HG02970 (cell line): Measurements from ENCODE around the gene WASF1.
"Not testable (repeated sequence)": the region's sequence is repeated elsewhere in the genome, so short reads cannot be mapped to it uniquely, and the experiment has no call there.

Experiments used
- ATAC-seq: cut with Tn5 transposase; IDR thresholded peaks from one replicate; pipeline ENCODE4 v1.9.1; 2021; ENCODE audit warnings: mild to moderate bottlenecking, moderate library complexity, moderate number of reproducible peaks; ENCODE audit not compliant: unreplicated experiment, low FRiP score

WASF1 gene

DNA sequence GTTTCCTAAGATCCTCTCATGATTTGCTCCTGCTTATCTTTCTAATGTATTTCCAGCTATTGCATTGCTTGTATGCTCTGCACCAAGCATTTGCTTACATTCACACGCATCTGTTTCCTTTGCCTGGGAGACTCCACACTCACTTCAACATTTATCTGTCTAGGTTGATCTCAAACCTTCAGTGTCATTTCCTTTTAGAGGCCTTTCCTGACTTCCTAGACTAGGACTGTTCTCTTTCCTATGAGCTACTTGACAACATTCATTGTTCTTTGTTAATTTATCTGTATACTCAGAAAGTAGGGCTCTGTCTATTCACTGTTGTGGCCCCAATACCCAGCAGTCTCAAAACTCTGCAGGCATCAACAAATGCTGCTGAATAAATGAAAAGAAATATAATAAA lies 84.4 kb downstream of the WASF1 start:
- ATAC-seq = no peak

DNA sequence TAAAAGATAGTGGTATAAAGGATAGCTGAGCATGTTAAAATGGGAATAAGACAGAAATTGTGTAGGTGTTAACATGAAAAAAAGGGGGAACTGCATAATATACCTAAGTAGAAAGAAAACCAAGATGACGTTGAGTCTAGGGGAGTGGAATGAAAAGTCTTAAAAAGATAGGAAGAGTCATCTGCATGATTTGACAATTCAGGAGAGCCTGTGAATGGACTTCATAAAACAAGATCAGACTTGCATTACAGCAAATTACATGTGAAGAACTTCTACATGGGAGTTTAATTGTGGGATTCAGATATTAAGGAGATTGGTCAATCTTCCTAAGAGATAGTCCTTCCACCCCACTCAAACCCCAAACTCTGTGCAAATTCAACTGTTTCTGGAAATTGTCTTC lies 85.5 kb downstream of the WASF1 start:
- ATAC-seq = no peak

DNA sequence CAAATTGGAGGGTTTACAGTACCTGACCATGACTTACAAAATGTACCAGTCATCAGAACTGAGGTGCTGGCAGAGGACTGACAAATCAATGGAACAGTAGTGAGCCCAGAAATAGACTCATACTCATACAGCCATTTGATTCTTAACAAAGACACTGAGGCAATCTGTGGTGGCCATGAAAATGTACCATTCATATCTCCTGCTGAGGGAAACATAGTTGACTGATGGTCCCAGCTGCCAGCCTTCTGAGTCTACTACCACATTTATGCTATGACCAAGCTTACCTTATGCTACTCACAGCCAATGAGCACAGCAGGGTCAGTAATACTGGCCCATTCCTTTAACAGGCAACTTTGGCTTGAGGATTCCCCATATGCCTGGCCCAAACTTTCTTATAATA lies 88.6 kb downstream of the WASF1 start:
- ATAC-seq = no peak

DNA sequence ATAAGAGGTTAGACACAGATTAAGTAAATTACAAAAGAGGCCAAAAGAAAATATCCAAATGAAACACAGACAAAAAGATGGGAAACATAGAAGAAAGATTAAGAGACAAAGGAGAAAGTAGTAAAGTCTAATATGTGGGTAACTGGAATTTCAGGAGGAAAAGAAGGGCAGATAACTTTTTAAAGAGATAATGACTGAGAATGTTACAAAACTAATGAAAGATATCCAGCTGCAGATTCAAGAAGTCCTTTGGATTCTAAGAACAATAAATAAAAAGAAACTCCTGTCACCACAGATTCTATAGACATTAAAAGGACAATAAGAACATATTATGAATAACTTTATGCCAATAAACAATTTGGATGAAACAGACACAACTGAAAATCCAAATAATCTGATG lies 90.1 kb downstream of the WASF1 start:
- ATAC-seq = no peak

DNA sequence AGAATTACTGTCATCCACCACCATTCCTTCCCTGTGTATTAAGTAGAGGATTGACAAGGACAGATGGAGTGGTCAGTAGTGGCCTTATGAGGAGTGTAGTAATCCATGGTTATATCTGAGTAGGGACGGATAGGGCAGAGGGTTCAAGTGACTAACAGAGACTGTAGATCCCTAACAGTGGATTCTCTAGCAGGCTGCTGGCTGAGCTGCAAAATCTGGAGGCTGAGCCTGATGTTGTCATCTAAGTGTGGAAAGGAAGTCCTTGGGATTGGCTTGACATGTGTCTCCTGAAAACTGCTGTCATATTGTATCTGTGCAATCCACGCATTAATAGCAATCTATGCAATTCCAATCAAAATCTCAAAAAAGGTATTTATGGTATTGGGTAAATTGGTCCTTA lies 94.2 kb downstream of the WASF1 start:
- no peak for ATAC-seq

DNA sequence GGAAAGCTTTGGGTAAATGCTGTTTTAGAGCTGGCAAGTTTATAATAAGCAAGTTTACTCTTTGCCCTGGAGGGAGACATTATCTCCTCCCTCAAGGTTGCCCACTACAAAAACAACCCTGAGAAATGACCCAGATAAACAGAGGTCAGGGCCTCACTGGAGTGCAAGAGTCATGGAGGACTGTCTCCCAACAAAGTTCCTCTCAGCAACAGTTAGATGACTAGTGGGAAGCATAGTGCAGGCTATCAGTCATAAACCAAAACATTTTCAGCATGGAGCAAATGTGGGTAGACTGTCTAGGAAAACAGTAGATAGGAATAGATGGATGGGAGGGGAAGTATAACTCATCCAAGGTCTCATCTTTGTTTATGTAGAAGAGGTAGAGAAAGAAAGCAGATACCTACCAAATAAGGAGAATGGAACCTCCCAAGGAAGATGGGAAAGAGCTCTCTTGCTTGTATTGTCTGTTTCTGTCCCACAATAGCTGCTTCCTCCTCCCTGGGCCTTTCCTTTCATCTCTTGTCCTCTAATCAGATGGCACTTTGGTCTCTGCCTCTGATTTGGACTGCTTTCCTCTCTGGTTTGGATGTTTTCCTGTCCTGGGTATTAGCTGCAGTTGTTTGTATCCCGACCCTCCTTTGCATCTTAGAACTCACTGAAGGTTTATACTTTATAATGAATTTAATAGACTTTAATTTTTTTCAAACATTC lies 95.4 kb downstream of the WASF1 start:
- ATAC-seq = no peak

DNA sequence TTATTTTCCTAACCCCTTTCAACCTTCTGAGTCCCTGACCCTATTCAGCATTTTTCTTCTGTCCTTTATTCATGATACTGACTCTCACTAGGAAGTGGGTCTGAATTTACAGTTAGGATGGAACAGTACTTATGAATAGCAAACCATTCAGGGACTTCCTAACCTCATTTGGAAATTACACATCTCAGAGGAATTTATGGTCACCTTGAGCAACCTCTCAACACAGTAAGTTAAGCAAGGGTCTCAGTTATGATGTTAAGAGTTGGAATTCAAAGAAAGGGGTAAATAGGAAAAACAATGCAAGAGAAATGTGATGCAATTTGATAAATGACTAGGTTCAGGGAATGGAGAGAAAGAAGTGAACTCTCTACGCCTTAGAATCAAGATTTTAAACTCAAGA lies 104.1 kb downstream of the WASF1 start:
- no peak for ATAC-seq

DNA sequence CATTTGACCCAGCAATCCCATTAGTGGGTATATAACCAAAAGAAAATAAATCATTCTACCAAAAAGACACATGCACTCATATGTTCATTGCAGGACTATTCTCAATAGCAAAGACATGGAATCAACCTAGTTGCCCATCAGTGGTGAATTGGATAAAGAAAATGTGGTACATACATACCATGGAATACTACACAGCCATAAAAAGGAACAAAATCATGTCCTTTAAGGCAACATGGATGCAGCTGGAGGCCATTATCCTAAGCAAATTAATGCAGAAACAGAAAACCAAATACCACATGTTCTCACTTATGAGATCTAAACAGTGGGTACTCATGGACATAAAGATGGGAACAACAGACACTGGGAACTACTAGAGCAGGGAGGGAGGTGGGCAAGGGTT lies 106.0 kb downstream of the WASF1 start:
- not testable (repeated sequence) for ATAC-seq

DNA sequence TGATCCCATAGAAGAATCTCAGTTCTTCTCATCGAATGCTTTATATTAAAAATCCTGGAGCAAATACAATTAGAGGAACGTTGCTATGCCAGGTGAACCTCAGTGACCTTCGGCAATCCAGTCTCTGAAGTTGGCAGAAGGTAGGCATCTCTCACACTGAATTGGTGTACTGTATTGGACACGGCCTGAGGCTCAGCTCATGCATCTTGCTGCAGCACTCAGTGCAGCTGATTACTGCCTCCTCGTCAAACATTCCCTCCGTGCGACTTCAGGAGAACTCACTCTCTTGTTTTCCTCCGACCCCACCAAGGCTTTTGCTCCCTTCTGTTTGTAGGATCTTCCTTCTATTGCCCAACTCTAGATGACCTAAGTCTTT lies 110.9 kb downstream of the WASF1 start:
- no peak for ATAC-seq

DNA sequence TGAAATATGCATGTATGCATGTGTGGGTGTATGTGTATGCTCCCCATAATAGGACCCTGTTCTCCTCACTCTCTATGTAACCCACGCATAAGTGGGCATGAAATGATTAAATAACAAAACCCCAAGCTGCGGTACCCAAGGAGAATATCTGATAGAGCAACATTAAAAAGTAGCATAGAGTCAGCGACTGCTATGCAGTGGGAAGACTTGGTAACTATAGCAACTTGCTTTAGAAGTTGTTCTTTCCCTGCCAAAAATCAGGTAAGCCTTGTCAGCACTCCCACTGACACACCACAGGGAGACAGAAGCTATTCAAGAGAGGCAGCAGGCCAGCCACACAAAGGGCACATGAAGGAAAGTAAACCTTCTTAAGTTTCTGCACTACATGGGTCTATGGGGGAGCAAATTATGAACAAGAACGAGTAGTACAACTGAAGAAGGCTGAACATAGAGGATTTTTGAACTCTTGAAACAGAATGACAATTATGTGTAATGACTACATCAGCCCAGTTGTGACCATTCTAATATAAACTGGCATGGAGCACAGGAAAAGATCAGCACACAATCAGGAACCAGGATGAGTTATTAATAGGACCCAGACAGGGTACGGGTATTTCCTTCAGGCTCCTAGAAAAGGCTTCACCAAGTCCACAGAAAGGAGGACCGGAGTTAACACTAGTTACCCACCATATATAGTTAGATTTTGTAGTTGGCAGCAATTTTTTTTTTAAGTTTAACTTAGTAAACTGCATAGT lies 111.5 kb downstream of the WASF1 start:
- no peak for ATAC-seq

DNA sequence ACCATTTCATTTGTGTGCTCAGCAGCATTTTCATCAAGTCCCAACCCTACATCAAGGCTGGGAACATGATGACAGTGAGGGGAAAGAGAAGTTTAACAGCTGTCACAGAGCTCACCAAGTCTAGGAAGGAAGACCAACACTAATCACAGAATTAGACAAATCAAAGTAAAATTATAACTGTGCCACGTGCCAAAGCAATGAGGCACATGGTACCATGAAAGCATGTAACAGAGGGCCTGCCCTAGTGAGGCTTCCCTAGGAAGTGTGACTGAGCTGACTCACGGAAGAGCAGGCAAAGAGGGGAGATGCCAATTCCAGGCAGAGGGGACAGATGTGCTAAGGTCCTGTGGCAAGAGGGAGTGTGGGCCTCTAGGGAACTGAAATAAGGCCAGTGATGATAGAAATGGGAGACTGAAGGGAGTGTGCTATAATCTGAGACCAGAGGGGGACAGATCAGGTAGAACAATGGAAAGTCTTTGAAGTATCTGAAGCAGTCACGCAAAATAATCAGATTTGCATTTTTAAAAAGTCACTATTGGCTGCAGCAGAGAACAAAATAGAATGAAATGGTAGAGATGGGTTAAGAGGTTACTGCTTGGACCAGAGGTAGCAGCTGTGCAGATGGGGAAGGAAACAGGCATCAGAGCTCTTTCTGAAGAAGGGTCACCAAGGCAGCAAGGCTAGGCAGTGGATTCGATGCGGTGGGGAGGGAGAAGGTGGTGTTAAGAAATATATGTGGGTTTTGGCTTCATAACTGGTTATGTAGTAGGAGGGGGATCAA lies 114.5 kb downstream of the WASF1 start:
- no peak for ATAC-seq

DNA sequence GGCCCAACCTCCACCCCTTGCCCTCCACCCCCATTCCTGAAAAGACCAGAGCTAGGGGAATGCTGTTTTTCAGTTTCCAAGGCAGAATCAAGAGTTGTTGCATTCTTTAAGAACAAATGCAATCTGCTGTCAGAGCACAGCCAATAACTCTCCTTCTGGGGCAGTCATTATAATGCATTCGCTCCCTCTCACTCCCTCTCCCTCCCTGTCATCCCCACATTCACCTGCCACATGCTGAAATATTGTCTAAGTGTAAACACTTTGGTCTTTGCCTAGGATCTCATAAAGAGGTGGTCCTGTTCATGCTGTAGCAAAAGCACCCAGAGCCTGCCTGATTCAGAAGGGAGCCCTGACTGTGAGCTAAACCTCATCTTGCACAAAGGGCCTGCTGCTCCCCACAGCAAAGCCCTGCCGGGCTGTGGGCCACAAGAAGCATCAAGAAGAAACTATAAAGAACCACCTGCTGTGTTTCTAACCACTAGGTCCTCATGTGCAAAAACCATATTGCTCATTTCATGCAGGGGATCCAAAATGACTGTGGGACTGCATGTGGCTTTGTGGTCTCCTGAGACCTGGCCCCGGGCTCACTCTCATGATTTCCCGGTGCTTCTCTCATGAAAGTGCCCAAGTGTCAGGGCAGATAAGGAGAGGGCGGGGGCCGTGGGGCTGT lies 115.7 kb downstream of the WASF1 start:
- no peak for ATAC-seq

DNA sequence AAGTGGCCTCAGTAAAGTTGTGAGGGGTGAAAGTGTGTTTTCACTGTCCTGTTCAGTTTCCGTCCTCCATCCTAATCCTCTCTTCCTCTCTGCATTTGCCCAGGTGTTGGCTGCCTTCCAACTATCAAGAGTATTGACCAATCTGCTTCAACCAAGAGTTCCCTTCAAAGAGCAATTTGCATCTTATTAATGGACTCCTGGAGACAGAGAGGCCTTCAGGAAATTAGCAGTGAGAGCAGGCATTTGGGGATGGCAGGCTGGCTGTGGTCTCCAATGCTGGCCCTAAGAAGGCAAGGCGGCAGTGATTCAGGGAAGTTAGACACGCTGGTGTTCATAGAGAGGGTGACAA lies 124.1 kb downstream of the WASF1 start:
- no peak for ATAC-seq

DNA sequence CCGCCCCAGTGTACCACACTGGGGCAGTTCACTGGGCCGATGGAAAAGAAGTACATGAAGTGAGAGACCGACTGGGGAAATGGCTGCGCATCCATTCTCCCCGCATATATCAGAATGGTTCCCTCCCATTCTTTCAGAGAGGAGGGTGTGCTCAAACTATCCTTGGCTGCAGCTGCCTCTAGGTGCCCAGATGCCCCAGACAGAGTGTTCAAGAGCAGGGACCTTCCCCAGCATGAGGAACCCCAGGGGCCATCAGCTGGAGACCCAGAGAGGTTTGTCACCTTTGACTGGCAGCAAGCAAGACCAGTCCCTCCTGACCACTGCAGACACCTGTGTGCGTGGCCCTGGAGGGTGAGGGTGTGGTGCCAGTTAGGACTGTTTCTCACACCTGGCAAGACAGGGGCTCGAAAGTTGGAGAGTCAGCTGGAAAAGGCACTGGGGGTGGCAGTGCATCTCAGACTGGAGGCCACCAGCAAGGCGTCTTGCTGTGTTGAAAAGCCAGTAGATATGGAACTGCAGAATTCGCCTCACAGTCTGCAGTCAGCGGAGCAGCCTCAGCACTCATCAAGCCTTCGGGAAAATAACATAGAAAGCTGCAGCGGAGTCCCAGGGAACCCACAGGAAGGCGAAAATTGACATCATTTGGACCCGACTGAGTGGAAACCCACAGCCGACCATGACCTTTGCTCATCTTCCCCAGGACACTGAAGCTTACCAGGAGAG lies 124.6 kb downstream of the WASF1 start:
- no peak for ATAC-seq

DNA sequence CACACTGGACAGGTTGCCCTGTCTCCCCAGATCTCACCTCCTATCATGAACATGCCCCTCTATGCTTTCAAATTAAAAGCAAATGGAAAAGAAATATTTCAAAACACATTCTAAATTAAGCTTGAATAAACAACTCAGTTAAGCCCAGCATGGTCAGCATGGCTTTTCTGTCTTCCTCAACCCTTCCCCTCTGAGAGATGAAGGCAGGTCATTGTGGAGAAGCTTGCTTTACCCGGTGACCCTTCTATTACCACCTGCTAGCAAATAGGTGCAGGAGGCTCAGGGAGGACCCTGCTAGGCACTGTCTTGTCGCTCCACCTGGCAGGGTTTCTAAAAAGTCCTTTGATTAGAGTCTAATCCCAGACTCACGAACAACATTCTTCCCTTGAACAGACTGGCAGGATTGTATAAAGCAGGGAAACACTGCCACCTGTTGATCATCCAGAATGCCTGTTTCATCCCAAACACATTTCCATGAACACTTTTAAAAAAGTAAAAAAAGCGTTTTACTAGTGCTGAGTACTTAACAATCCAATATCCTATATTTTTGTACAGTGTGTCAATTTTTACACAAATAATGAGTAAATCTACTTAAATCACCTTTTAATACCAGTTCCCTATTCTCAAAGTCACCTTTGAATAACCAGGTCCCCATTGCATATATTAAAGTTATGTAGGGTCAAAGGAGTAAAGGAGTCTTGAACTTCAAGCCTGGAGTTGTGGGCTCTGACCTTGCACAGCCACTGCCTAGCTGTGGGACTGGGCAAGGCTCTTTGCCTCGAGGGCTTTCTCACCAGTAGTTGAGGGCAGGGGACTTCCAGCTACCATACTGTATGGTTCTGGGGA lies 125.9 kb downstream of the WASF1 start:
- ATAC-seq = no peak

DNA sequence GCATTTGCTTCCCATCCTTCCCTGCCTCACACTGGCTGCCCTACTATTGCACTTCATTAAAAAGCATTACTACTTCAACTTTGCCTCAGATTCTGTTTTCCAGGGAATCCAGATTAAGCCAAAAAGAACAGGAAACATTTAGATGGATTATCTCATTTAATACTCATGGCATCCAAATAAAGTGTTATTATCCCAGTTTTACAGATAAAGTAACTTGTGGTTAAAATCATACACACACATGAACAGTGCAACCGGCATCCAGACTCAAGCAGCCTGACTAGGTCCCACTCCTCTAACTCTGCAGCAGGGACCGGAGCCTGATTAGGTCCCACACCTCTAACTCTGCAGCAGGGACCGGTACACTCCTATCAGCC lies 129.0 kb downstream of the WASF1 start:
- no peak for ATAC-seq
